GM18870 (cell line): ENCODE data around the gene TFAP2E.
A peak's percentile ranks its signal among the peaks of the same experiment; 100 is the strongest.

Source experiments
- ATAC-seq: cut with Tn5 transposase; IDR thresholded peaks from one replicate; pipeline ENCODE4 v1.9.1; 2021; ENCODE audit warnings: moderate library complexity; ENCODE audit not compliant: unreplicated experiment

TFAP2E gene

DNA sequence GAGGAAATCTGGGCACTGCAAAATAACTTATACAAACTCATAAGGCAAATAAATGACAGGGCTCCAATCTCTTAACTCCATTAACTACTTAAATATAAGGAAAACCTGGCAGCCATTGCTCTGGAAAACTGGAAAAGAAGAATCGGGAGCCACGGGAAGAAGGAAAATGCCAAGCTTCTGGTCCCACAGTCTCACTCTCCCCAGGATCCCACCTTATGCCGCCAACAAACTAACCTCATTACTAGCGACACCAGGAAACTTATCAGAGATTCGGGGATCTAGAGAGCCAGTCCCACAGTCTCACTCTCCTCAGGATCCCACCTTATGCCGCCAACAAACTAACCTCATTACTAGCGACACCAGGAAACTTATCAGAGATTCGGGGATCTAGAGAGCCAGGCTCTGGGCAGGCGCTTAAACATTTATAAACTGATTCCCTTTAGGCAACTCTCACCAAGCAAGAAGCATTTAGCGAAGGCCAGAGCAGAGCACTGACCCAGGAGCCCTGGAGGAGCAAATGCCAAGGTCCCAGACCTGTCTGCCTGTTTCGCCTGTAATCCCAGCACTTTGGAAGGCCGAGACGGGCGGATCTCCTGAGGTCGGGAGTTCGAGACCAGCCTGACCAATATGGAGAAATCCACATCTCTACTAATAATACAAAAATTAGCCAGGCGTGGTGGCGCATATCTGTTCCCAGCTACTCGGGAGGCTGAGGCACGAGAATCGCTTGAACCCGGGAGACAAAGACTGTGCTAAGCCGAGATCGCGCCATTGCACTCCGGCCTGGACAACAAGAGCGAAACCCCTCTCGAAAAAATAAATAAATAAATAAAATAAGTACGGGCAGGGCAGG lies 67.5 kb downstream of the TFAP2E start:
- ATAC-seq: no peak

DNA sequence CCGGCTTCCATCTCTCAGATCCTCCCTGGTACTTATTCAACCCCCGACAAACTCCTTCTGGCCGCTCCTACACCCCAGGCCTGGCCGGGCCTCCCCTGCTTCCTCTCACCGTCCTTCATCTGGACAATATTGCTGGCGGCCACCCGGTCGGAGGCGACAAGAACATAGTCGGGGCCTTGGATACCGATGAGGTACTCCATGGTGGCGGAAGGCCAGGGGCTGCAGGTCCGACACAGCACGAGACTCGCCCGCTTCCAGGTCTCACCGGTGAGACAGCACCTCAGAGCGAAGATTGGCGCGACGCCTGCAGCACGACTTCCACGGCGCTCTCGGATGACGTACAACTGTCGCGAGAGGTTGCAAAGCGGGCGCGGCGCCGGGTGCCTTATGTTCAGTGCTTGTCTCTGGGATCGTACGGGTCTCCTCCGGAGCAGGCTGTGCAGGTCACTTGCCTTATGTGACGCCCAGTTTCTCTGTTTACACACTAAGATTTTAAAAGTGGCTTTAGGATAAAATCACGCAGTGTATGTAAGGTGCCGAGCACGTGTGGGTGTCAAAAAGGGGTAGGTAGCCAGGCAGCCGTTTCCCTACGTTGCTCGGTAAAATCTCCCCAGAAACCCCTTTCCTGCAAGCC lies 68.2 kb downstream of the TFAP2E start, which contains the start of gene PSMB2:
Gene PSMB2, minus strand, starts transcription at position 294 of the 634 bp plus-strand sequence. Its CDS starts 94 bp downstream, at position 200.
- ATAC-seq: peak; percentile 65

DNA sequence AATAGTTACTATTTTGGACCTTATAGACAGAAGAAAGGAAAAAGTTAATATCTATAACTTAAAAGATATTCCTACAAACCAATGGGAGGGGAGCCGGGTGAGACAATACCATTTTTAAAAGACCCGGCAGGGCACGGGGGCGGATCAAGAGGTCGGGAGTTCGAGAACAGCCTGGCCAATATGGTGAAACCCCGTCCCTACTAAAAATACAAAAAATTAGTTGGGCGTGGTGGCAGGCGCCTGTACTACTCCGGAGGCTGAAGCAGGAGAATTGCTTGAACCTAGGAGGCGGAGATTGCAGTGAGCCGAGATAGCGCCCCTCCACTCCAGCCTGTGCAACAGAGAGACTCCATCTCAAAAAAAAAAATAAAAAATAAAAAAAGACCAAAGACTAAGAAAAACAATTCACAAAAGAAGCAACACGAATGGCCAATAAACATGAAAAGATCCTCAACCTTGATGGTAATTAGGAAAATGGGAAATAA lies 69.4 kb downstream of the TFAP2E start:
- no peak for ATAC-seq

DNA sequence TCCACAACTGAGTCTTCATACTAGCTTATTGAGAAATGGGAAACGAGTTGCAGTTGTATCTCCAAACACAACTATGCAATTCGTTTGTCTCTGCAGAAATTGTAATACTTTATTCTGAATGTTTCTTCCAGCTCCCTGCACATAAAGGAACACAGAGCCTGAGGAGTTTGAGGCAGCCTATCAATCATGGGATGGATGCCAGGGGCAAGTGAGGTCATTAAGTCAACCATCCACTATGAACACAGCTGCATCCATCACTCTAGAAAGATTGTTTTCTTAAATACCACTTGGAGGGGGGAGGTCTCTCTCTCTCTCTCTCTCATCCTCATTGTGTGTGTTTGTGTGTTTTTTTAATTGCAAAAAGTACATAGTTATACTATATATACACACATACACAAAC lies 71.1 kb downstream of the TFAP2E start:
- no peak for ATAC-seq
